Endodermal cell (in vitro differentiated cells): Measurements from ENCODE around the gene ACTN4. TPM values are rescaled to one million over a fixed set of nuclear protein-coding genes. Genes with fewer than 3 reads are reported as not detected.

Source experiments
- DNase-seq: peaks from one replicate; pipeline ENCODE4 v3.0.0-alpha.2; 2017
- H3K27ac ChIP-seq: 2 replicates; pipeline ENCODE4 v1.5.1; 2013; ENCODE audit warnings: mild to moderate bottlenecking, low read depth, low read length, moderate library complexity
- H3K27me3 ChIP-seq: 2 replicates; pipeline ENCODE4 v1.6.1; 2013; ENCODE audit warnings: mild to moderate bottlenecking, low read length, moderate library complexity; ENCODE audit not compliant: insufficient read depth, control insufficient read depth, poor library complexity, severe bottlenecking
- H3K36me3 ChIP-seq: 2 replicates; pipeline ENCODE4 v1.7.0; 2013; ENCODE audit warnings: mild to moderate bottlenecking, low read length, moderate library complexity; ENCODE audit not compliant: control insufficient read depth, insufficient read depth
- H3K4me1 ChIP-seq: one replicate; pipeline ENCODE4 v1.7.0; 2013; ENCODE audit warnings: low read length; ENCODE audit not compliant: control insufficient read depth, insufficient read depth
- H3K4me3 ChIP-seq: 2 replicates; pipeline ENCODE4 v1.5.1; 2013; ENCODE audit warnings: mild to moderate bottlenecking, low read length, moderate library complexity
- H3K9ac ChIP-seq: 2 replicates; pipeline ENCODE4 v1.6.1; 2013; ENCODE audit warnings: mild to moderate bottlenecking, low read length, moderate library complexity; ENCODE audit not compliant: poor library complexity, severe bottlenecking; ENCODE audit errors: extremely low read depth
- H3K9me3 ChIP-seq: 2 replicates; pipeline ENCODE4 v1.6.1; 2013; ENCODE audit warnings: mild to moderate bottlenecking, low read length, moderate library complexity; ENCODE audit not compliant: control insufficient read depth
- H3K27ac Mint-ChIP-seq: 2 replicates; pipeline ENCODE4 v1.8.0; 2020; ENCODE audit warnings: mixed read lengths
- H3K27me3 Mint-ChIP-seq: 2 replicates; pipeline ENCODE4 v1.8.0; 2021; ENCODE audit warnings: mild to moderate bottlenecking, mixed read lengths; ENCODE audit not compliant: insufficient read depth
- H3K36me3 Mint-ChIP-seq: 2 replicates; pipeline ENCODE4 v1.8.0; 2020; ENCODE audit warnings: low read depth, mixed read lengths
- H3K4me1 Mint-ChIP-seq: 2 replicates; pipeline ENCODE4 v1.8.0; 2020; ENCODE audit warnings: mixed read lengths
- H3K4me3 Mint-ChIP-seq: 2 replicates; pipeline ENCODE4 v1.8.0; 2020; ENCODE audit warnings: mild to moderate bottlenecking, moderate library complexity, mixed read lengths
- H3K9me3 Mint-ChIP-seq: 2 replicates; pipeline ENCODE4 v1.8.0; 2020; ENCODE audit warnings: mild to moderate bottlenecking, mixed read lengths
- CTCF ChIP-seq: fragments of 200-600 bp; sonication (generic); conservative IDR thresholded peaks from 2 replicates; pipeline ENCODE4 v1.5.0; 2021; ENCODE audit warnings: antibody characterized with exemption, mild to moderate bottlenecking
- WGBS, 2 experiments: methylation state at CpG; one replicate each; pipeline versions ENCODE4 v1.1.5 to v1.1.7; 2013; ENCODE audit warnings: missing lambda C conversion rate in 2 of 2, mixed read lengths in 1 of 2; ENCODE audit not compliant: insufficient coverage in 1 of 2, insufficient read length in 1 of 2; 5-methylcytosine and 5-hydroxymethylcytosine counted together
- total RNA-seq, 2 donors: library from RNA; stranded (reverse); fragmentation: NEBNext Ultra II Directional in 1 of 2; extraction: Animal tissue kit (Norgen Biotek cat#: 25700) in 1 of 2; gene quantifications; 2 replicates in 1 of 2; 3 replicates in 1 of 2; pipeline ENCODE4 v1.2.1, GENCODE V29; 2021

Gene ACTN4
- total RNA-seq, 2 donors from 2014 or later: 378 to 437 TPM

DNA sequence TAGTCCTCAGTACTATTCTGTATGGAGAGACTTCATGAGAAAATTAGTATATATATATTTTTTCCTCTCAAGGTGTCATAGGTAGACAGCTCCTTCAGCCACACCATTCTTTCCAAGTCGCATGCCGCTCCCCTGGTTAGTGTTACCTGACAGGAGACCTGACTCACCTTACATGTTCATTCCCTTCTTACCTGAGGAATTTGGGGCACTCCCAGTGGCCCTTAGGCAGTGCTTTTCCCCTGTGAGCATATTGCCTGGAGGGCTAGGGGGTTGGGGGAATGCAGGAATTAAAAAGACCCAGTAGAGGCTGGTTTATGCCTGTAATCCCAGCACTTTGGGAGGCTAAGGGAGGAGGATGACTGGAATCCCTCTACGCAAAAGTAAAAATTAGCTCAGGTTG lies 9.0 kb upstream of the ACTN4 start:
- no peaks in the 10 kb centered on the region for H3K9me3 ChIP-seq
- H3K27me3 ChIP-seq: no peaks in the 10 kb centered on the region
- peaks cover 30% of the 10 kb centered on the region for H3K36me3 Mint-ChIP-seq
- H3K27ac Mint-ChIP-seq: peak overlapping the region; percentile 48
- H3K27ac ChIP-seq: no peak overlapping the region
- H3K27me3 Mint-ChIP-seq: no peaks in the 10 kb centered on the region
- peaks cover 29% of the 10 kb centered on the region for H3K36me3 ChIP-seq
- H3K4me1 ChIP-seq: no peaks in the 10 kb centered on the region
- 88 to 89% methylated on average over 1 to 3 of the region's 3 CpGs for WGBS, 2 experiments
- TF ChIP-seq CTCF: no peak
- no peak overlapping the region for H3K4me3 Mint-ChIP-seq
- H3K9me3 Mint-ChIP-seq: no peaks in the 10 kb centered on the region
- H3K4me1 Mint-ChIP-seq: peaks cover 12% of the 10 kb centered on the region
- no peak overlapping the region for H3K9ac ChIP-seq
- DNase-seq: peak; percentile 42
- H3K4me3 ChIP-seq: no peak overlapping the region

GRCh38 chr19:38639679-38640078 lies 7.8 kb upstream of the ACTN4 start:
- H3K4me3 ChIP-seq: no peak overlapping the region
- no peaks in the 10 kb centered on the region for H3K4me1 ChIP-seq
- H3K9ac ChIP-seq: no peak overlapping the region
- 97 to 100% methylated on average over 1 to 2 of the region's 2 CpGs for WGBS, 2 experiments
- Mint-ChIP-seq H3K27me3 (no peaks in the 10 kb centered on the region), H3K4me3 (no peak overlapping the region), H3K4me1 (peaks cover 12% of the 10 kb centered on the region), H3K9me3 (no peaks in the 10 kb centered on the region), H3K36me3 (peaks cover 25% of the 10 kb centered on the region), H3K27ac (no peak overlapping the region)
- H3K27ac ChIP-seq: no peak overlapping the region
- TF ChIP-seq CTCF: no peak
- no peaks in the 10 kb centered on the region for H3K27me3 ChIP-seq
- DNase-seq: peak; percentile 35
- no peaks in the 10 kb centered on the region for H3K9me3 ChIP-seq
- peaks cover 23% of the 10 kb centered on the region for H3K36me3 ChIP-seq

GRCh38 chr19:38640368-38640767 lies 7.1 kb upstream of the ACTN4 start:
- Mint-ChIP-seq H3K4me3 (no peak overlapping the region), H3K27ac (no peak overlapping the region), H3K27me3 (no peaks in the 10 kb centered on the region), H3K9me3 (no peaks in the 10 kb centered on the region), H3K4me1 (peaks cover 10% of the 10 kb centered on the region), H3K36me3 (peaks cover 21% of the 10 kb centered on the region)
- H3K9me3 ChIP-seq: no peaks in the 10 kb centered on the region
- no peaks in the 10 kb centered on the region for H3K4me1 ChIP-seq
- TF ChIP-seq CTCF: no peak
- no peak overlapping the region for H3K4me3 ChIP-seq
- no peaks in the 10 kb centered on the region for H3K27me3 ChIP-seq
- 94 to 97% methylated on average over 2 to 4 of the region's 4 CpGs for WGBS, 2 experiments
- no peak overlapping the region for H3K27ac ChIP-seq
- H3K36me3 ChIP-seq: peaks cover 16% of the 10 kb centered on the region
- peak; percentile 36 for DNase-seq
- no peak overlapping the region for H3K9ac ChIP-seq
